GM03348 (cell line): ENCODE measurements around the gene OSBPL10.

Experiments
- DNase-seq: peaks from one replicate; pipeline ENCODE4 v3.0.0; 2012; ENCODE audit warnings: low spot score

The OSBPL10 gene

GRCh38 chr3:31744913-31745312 is 236.1 kb downstream of the OSBPL10 start:
- no peak for DNase-seq

DNA sequence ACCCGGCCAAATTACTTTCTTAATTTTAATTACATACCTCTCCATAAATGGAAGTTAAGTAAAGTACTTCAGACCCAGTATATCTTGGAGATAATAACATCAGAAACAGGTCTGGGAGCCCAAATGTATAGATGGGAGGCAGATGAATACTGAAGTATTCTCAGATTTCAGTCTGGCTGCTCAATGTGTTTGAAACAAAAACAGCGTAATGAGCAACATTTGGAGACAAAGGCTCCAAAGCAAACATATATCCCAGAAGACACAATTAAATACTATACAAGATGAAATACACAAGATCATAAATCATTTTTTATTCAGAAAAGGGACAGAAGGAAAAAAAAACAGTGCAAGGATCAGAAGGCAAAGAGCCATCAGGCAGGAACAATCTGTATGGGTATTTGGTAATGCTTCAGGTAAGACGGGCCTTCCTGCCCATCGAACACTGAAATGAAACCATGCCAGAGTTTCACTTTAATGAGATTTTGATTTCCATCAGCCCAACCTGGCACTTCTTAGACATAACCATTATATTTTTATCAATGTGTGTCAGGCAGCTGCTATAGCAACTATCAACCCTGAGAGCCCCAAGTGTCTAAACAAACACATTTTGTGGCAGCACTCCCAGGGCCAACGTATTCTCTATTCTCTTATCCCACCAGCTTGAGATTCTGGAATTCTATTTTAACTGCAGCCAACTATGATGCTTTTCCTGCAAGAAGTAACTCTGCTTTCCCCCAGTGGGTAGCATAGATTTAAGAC is 237.6 kb downstream of the OSBPL10 start:
- DNase-seq: no peak

GRCh38 chr3:31740397-31740796 is 240.7 kb downstream of the OSBPL10 start:
- DNase-seq: no peak

DNA sequence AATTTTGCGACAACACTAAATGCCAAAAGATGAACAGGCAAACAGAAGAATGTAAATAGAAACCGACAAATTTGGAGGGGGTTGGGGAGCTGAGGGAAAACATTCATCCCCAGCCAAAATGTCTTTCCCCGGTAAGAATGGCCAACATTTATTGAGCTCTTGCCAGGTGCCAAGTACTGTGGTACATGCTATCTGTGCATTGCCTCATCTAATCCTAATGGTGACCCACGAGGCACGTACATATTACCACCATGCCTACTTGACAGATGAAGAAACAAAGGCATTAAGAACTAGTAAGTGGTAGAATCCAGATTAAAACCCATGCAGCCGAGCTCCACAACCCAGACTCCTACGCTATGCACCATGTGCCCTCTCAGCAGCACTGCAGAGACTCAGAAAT is 242.7 kb downstream of the OSBPL10 start:
- DNase-seq: no peak

DNA sequence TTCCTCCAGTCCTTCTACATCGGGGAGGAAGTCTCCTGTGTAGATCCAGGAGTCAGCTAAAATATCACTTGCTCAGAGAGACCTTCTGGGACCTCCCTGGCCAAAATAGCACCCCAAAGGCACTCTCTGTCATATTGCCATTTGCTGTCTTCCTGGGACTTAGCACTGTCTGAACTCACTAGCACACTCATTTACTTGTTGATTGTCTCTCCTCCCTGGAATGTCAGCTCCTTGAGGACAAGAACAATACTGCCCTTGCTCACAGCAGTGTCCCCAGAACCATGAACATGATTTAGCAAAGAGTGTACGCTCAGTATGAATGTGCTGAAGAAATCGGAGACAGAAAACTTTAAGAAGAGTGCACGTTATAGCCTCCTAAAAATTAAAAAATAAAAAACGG is 245.4 kb downstream of the OSBPL10 start:
- DNase-seq: no peak

DNA sequence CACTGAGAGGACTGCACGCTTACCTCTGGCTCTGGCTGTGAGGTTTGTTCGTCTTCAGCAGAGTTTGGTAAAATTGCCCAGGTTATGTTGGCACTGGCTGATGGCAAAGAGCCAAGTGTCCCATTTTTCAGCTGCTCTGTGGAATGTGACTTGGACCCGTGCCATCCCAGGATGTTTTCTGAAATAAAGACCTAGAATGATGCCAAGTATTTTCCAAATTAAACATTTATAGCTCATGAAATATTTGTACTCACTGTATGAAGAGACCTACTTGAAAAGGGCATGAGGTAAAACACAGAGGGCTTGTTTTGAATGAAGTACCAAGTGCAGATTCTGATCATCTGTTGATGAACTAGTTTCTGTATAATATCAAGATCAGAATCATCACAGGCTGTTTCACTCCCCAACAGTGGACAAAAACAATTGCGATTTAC is 247.8 kb downstream of the OSBPL10 start:
- DNase-seq: no peak

DNA sequence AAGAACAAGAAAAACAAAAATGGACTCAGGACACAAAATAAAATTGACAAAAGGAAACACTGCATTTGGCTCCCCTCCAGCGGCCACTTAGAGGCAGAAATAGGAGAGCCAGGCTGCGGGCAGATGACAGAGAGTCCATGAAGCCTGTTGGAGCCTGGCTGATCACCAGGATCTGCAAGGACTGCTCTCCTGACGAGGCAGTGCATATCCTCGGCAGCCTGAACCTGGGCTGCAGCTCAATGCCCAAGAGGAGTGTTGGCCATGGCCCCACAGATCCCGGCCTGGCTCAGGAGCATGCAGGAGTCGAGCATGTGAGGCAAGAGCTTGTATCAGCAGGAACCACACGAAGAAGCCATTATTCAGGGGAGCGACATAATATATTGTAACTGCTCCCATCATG is 248.5 kb downstream of the OSBPL10 start:
- no peak for DNase-seq

GRCh38 chr3:31729573-31729972 is 251.5 kb downstream of the OSBPL10 start:
- no peak for DNase-seq

GRCh38 chr3:31729082-31729481 is 252.0 kb downstream of the OSBPL10 start:
- DNase-seq: no peak

DNA sequence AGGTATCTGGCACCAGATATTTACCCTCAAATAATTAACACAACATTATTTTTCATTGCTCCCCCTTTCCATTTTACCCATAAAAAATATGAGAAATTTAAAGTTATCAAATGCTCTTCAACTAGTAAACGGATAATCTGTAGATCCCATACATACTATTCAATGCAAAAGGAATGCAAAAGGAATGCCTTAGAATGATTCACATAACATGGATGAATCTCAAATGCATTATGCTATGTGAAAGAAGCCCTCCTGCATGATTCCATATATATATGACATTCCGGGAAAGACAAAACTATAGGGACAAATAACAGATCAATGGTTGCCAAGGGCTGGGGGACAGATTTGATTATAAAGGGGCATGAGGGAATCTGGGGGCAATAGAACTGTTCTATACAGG is 252.7 kb downstream of the OSBPL10 start:
- no peak for DNase-seq

DNA sequence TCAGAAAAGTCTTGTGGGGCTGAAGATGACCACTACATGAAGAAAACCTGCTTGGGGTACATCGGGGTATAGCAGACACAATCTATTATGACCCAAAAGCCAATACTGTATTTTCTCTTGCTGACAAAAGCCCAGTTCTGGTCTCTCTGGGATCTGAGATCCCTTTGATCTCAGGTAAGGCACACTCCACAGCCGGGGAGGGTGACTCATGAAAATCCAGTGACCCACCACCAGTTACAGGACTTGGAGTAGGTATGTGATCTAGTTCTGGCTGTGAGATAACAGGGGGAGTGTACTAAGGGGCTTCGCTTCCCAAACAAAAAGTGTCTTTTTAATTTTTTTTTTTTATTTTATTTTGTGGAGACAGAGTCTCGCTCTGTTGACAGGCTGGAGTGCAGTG is 255.1 kb downstream of the OSBPL10 start:
- DNase-seq: no peak

DNA sequence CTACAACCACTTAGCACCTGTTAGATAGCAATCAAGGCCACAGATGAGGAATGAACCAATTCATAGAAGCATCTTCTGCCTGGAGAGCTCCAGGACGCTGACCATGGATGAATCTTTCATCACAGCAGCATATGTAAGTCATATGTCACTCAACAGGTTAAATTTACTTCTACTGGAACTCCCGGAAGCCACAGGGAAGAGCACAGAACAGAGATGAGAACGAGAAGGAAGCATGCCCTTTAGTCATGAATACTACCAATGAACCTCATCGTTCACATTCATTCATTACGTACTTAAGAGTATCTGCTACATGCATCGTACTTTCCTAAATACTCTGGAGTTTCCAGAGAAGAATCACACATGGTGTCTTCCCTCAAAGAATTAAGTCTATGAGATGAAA is 255.5 kb downstream of the OSBPL10 start:
- no peak for DNase-seq

DNA sequence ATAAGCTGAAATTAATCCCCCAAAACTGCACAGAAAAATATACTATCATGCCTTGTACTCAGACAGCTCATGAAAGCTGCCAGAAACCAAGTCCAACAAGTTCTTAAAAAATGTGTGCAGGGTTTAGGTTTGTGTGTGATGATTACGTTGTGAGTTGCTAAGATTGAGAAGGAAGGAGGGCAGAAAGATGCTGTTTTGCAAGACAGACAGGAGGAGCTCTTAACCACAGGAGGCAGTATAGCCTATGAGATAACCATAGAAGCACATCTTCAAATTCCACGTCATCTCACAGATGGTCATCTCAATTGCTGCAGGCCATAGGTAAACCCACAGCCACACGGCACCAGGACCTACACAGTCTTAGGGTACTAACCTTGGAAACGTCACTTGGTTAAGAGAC is 256.4 kb downstream of the OSBPL10 start:
- DNase-seq: no peak

GRCh38 chr3:31724116-31724515 is 256.9 kb downstream of the OSBPL10 start:
- no peak for DNase-seq

DNA sequence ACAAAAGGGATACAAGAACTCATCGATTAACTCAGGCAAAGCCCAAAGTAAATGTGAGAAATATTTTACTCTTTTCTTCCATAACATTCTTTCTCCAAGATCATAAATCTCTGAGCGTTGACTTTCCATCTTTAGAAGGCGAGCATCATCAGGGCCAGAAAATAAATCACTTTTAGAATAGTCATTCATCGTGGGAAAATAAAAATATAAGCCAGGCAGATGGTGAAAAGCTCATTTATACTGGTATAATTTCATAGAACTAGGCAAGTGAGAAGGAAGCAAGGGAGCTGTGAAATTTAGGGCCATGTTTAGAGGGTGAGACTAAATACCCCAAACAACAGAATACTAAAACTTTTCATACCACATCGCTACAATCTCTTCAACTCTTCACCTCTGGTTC is 257.4 kb downstream of the OSBPL10 start:
- no peak for DNase-seq

- DNase-seq: no peak
Measured at GRCh38 chr3:31721676-31722075, 259.4 kb downstream of the OSBPL10 start.

DNA sequence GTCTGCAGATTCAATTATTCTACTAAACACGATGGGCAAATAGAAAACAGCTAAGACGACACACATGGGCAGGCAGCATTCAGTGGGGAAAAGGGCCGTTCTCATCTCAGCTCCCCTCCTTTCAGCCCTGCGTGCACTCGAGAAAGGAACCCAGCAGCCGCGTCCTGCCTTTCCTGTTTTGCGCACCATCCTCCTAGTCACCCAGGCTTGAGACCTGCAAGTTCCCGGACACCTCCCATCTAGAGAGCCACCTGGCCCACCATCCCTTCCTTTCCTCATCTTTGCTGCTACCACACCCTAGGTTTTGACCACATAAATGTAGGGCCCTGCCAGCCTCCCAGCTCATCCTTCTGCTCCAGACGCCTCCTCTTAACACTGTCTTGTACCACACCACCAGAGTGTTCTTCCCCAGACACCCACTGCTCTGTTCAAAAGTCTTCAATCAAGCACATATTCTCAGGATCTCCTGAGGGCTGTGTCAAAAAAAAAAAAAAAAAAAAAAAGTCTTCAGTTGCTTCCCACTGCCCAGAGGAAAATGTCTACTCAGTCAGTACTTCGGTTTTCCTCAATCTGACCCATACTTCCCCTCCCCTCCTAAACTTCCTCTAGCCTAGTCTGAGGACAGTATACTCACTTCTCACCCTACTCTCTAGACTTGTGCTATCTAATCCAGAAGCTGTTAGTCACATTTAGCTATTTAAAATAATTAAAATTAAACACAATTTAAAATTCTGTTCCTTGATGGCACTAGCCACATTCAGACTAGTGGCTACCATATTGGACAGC is 266.4 kb downstream of the OSBPL10 start:
- DNase-seq: no peak

DNA sequence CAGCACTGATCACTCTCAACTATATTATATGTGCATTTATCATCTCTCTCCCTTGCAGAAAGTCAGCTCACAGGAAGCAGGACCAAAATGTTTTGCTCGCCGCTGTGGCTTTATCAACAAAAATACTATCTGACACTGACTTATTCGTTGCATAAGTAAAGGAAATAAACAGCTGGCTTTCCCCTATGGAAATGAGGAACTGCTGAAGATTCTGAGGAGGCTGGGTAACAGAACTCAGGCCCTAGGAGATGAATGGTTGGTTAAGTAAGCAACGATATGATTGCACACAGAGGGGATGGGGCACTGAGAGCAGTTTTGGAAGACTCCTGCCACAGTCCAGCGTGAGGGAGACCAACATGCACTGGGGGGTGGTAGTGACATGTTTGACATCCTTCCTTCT is 267.2 kb downstream of the OSBPL10 start:
- DNase-seq: no peak

- DNase-seq: no peak
Measured at GRCh38 chr3:31710123-31710803, 270.8 kb downstream of the OSBPL10 start.

DNA sequence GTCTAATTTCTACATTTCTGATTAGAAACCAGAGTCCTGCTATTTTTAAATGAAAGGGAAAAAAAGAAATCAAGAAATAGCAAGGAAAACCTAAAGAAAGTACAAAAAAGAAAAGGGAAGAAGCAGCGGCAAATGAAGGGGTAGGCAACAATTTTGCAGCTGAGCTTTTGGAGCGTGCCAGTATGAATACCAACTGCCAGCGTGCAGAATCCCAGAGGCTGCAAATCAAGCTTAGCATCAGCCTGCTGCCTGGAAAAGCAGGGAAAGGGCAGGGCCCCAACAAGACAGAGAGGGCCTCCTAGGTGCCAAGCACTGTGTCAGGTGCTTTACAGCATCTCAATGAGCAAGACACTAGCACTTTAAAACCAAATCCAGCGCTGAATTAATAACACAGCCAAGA is 271.5 kb downstream of the OSBPL10 start:
- no peak for DNase-seq

GRCh38 chr3:31709005-31709404 is 272.1 kb downstream of the OSBPL10 start:
- DNase-seq: no peak

DNA sequence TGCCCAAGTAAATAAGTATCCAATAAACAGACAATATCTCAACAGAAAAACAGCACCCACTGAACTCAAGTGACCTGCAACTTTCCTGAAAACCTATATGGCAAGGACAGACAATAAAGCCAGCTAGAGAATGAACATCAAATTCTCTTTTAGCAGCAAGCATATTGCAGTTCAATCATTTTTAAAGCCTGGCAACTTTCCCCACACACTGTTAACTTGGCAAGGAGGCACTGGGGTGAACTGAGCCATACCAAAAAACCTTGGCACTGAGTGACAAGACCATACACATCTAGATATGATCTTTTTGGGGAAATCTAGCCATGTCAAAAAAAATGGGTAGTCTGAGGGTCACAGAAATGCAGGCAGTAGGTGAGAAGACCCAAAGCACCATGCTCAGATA is 273.8 kb downstream of the OSBPL10 start:
- no peak for DNase-seq

DNA sequence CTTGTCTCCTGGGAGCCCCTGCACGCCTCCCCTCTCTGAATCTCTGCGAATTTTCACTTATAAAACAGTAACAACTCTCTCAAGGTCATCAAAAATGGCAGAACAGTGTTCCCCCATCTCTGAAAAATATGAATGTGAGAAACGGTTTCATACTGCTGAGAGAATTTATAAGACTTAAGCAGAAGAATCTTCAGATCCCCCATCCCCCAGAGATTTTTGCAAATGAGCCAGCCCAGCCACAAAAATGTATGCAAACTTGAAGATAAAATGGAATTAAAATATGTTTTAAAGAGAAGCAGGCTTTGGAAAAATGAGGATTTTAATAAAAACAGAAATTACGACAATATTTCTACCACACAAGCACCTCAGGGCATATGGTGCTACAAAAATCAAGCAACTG is 275.3 kb downstream of the OSBPL10 start:
- DNase-seq: peak; percentile 16
